ENCODE data around the gene CANX. TPM values are rescaled to one million over a fixed set of nuclear protein-coding genes. Genes with fewer than 3 reads are reported as not detected.

The CANX gene
- total and polyA plus RNA-seq, 2 donors (not counting 3 experiments of a cell fraction or from before 2014, with no cell fraction given): 193 to 986 TPM

DNA sequence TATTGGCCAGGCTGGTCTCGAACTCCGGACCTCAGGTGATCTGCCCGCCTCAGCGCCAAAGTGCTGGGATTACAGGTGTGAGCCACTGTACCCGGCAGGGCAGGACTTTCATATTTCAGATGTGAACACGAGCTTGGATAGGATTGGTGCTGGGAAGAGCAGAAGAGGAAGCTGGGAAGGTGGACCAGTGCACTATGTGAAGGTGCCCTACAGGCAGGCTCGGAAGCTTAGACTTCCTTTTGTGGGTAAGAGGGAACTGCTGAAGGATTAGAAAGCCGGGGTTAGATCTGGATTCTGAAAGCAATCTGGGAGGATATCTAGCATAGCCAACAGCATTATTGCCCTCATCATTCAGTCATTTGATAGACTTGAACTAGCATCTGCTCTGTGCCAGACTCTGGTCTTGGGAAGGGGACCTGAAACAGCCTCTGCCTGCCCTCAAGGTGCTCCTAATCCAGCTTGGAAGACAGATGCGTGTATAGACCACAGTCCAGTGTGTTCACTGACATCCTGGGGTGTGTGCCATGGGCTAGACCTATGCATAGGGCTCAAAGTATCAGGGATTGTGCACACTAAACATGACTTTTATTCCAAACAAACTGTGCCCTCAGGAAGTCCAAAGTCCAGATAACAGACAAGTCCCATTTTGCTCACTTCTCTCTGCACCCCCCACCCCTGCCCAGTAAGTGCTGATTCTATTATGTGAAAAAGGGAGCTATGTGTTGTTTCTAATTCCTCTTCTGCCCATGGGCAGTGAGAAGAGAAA lies 18.6 kb upstream of the CANX start:
- no peaks in the 10 kb centered on the region for H3K36me3 ChIP-seq (ENCODE audit: control insufficient read depth in 2 of 2, extremely low read depth in 1 of 2, insufficient read depth in 2 of 2, low read length in 2 of 2)
- no peak overlapping the region for H3K4me2 ChIP-seq (ENCODE audit: insufficient read depth, low read length)
- H3K27me3 ChIP-seq (ENCODE audit: control insufficient read depth in 2 of 2, insufficient read depth in 2 of 2, low read length in 2 of 2): no peaks in the 10 kb centered on the region
- BruUV-seq (replicated peaks): no TSS peak
- no peak overlapping the region for H2AFZ ChIP-seq (ENCODE audit: low read depth, low read length)
- no peak for DNase-seq (ENCODE audit: low read depth, low spot score)
- no peaks in the 10 kb centered on the region for H3K9me3 ChIP-seq (replicated peaks; ENCODE audit: control insufficient read depth, insufficient read depth, low read length)
- peaks cover 5% of the 10 kb centered on the region for H3K79me2 ChIP-seq (ENCODE audit: control insufficient read depth, insufficient read depth, low read length)
- dilution Hi-C loops (cut with MboI; ENCODE audit: extremely low pct_ligation_motif_present, low sequenced_read_pairs): no loop called here
- no peaks in the 10 kb centered on the region for H3K9me1 ChIP-seq (replicated peaks; ENCODE audit: control insufficient read depth, extremely low read depth, insufficient read depth, low read length)
- ChIA-PET CTCF (interaction anchor here (1.7 kb wide), 2 partner anchors 12 kb away, joined by 7 to 8 read pairs; no protein-coding TSS in a partner anchor), POLR2A (no interaction called here)
- TF ChIP-seq POLR2AphosphoS5 (IDR thresholded peaks at IDR 0.05; ENCODE audit: insufficient read depth, low read depth, low read length) (no peak), FOS (IDR thresholded peaks at IDR 0.05; ENCODE audit: borderline replicate concordance, insufficient read depth, low read length) (no peak), GATA2 (IDR thresholded peaks at IDR 0.05; ENCODE audit: insufficient read depth, insufficient read length, low read depth, low read length) (no peak), EZH2 (IDR thresholded peaks at IDR 0.05; ENCODE audit: borderline replicate concordance, low read depth, low read length, severe bottlenecking) (no peak), JUN (IDR thresholded peaks at IDR 0.05; ENCODE audit: borderline replicate concordance, insufficient read depth, insufficient read length, low read depth) (no peak)
- TF ChIP-seq, protein P1, sequence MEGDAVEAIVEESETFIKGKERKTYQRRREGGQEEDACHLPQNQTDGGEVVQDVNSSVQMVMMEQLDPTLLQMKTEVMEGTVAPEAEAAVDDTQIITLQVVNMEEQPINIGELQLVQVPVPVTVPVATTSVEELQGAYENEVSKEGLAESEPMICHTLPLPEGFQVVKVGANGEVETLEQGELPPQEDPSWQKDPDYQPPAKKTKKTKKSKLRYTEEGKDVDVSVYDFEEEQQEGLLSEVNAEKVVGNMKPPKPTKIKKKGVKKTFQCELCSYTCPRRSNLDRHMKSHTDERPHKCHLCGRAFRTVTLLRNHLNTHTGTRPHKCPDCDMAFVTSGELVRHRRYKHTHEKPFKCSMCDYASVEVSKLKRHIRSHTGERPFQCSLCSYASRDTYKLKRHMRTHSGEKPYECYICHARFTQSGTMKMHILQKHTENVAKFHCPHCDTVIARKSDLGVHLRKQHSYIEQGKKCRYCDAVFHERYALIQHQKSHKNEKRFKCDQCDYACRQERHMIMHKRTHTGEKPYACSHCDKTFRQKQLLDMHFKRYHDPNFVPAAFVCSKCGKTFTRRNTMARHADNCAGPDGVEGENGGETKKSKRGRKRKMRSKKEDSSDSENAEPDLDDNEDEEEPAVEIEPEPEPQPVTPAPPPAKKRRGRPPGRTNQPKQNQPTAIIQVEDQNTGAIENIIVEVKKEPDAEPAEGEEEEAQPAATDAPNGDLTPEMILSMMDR (IDR thresholded peaks at IDR 0.05; ENCODE audit: extremely low read depth in 1 of 2, insufficient read depth in 1 of 2, low read depth in 1 of 2, low read length in 2 of 2): no peak
- TF ChIP-seq, protein P2, sequence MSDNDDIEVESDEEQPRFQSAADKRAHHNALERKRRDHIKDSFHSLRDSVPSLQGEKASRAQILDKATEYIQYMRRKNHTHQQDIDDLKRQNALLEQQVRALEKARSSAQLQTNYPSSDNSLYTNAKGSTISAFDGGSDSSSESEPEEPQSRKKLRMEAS (IDR thresholded peaks at IDR 0.05; ENCODE audit: insufficient read depth, insufficient read length): no peak
- no peak overlapping the region for H3K27ac ChIP-seq (ENCODE audit: insufficient read depth, low read depth, low read length)
- no peak overlapping the region for H3K4me3 ChIP-seq (replicated peaks in 1 of 3; ENCODE audit: insufficient read depth in 1 of 3, low read depth in 1 of 3, low read length in 3 of 3)
- intact Hi-C loops (cut with micrococcal nuclease): no loop called here
- no peak overlapping the region for H3K9ac ChIP-seq (replicated peaks; ENCODE audit: extremely low read depth, insufficient read depth, low read length)
- no peaks in the 10 kb centered on the region for H3K4me1 ChIP-seq (ENCODE audit: control insufficient read depth, extremely low read depth, insufficient read depth, low read length)
- FAIRE-seq: no peak
- no peaks in the 10 kb centered on the region for H4K20me1 ChIP-seq (replicated peaks; ENCODE audit: control insufficient read depth, extremely low read depth, insufficient read depth, low read length)

All from endothelial cell of umbilical vein (primary cell).